Measurements from ENCODE around the gene SNED1.

The SNED1 gene

GRCh38 chr2:240981280-240981679 is 17.1 kb upstream of the SNED1 start:
- Mint-ChIP-seq H3K27me3 (peaks cover 20 to 31% of the 10 kb centered on the region in 2 donors), H3K36me3 (no peaks in the 10 kb centered on the region), H3K27ac (no peak overlapping the region), H3K4me3 (no peak overlapping the region), H3K4me1 (peaks cover 3 to 13% of the 10 kb centered on the region in 2 donors), H3K9me3 (no peaks in the 10 kb centered on the region)
- ATAC-seq (replicated peaks) (no peak), DNase-seq (no peak)

GRCh38 chr2:240981871-240982800 is 16.3 kb upstream of the SNED1 start:
- ATAC-seq (replicated peaks), result no peak
- DNase-seq, result no peak
- Mint-ChIP-seq H3K36me3 (no peaks in the 10 kb centered on the region), H3K27ac (no peak overlapping the region), H3K27me3 (peaks cover 20 to 31% of the 10 kb centered on the region in 2 donors), H3K4me1 (peaks cover 3 to 13% of the 10 kb centered on the region in 2 donors), H3K4me3 (no peak overlapping the region), H3K9me3 (no peaks in the 10 kb centered on the region)

GRCh38 chr2:240982821-240983281 is 15.6 kb upstream of the SNED1 start:
- Mint-ChIP-seq H3K36me3 (peaks cover 0 to 4% of the 10 kb centered on the region in 2 donors), H3K4me1 (peaks cover 3 to 13% of the 10 kb centered on the region in 2 donors), H3K4me3 (no peak overlapping the region), H3K9me3 (peaks cover under 1 to 3% of the 10 kb centered on the region in 2 donors), H3K27me3 (peaks cover 20 to 36% of the 10 kb centered on the region in 2 donors), H3K27ac (no peak overlapping the region)
- ATAC-seq (replicated peaks) (no peak), DNase-seq (no peak)

- ATAC-seq (replicated peaks) (peak; percentile 86), DNase-seq (no peak)
- Mint-ChIP-seq H3K27me3 (peaks cover 20 to 39% of the 10 kb centered on the region in 2 donors), H3K4me3 (peak overlapping the region in 1 of 2 donors; percentile 28), H3K27ac (no peak overlapping the region), H3K9me3 (peaks cover 7% of the 10 kb centered on the region in 2 donors), H3K4me1 (peaks cover 3 to 13% of the 10 kb centered on the region in 2 donors), H3K36me3 (peaks cover 4 to 10% of the 10 kb centered on the region in 2 donors)
Measured at GRCh38 chr2:240983361-240983995, 14.9 kb upstream of the SNED1 start.

GRCh38 chr2:240983996-240984498 is 14.4 kb upstream of the SNED1 start:
- H3K9me3 Mint-ChIP-seq, result peaks cover 7 to 10% of the 10 kb centered on the region in 2 donors
- ATAC-seq (replicated peaks) (no peak), DNase-seq (no peak)
- H3K36me3 Mint-ChIP-seq, result peaks cover 4 to 10% of the 10 kb centered on the region in 2 donors
- peaks cover 20 to 39% of the 10 kb centered on the region in 2 donors for H3K27me3 Mint-ChIP-seq
- peaks cover 3 to 13% of the 10 kb centered on the region in 2 donors for H3K4me1 Mint-ChIP-seq
- no peak overlapping the region for H3K27ac Mint-ChIP-seq
- no peak overlapping the region for H3K4me3 Mint-ChIP-seq

GRCh38 chr2:240985881-240986786 is 12.3 kb upstream of the SNED1 start:
- DNase-seq (no peak), ATAC-seq (replicated peaks) (no peak)
- no peak overlapping the region for H3K27ac Mint-ChIP-seq
- H3K4me1 Mint-ChIP-seq, result peaks cover 3 to 13% of the 10 kb centered on the region in 2 donors
- H3K27me3 Mint-ChIP-seq, result peaks cover 20 to 39% of the 10 kb centered on the region in 2 donors
- peaks cover 7 to 10% of the 10 kb centered on the region in 2 donors for H3K9me3 Mint-ChIP-seq
- no peak overlapping the region for H3K4me3 Mint-ChIP-seq
- peaks cover 4 to 10% of the 10 kb centered on the region in 2 donors for H3K36me3 Mint-ChIP-seq

- Mint-ChIP-seq H3K36me3 (peaks cover 4 to 10% of the 10 kb centered on the region in 2 donors), H3K27ac (no peak overlapping the region), H3K27me3 (peaks cover 17 to 41% of the 10 kb centered on the region in 2 donors), H3K4me1 (peaks cover 3 to 13% of the 10 kb centered on the region in 2 donors), H3K4me3 (no peak overlapping the region), H3K9me3 (peaks cover 7 to 10% of the 10 kb centered on the region in 2 donors)
- no peak for ATAC-seq (replicated peaks)
- DNase-seq, result no peak
Measured at GRCh38 chr2:240986787-240987411, 11.5 kb upstream of the SNED1 start.

- Mint-ChIP-seq H3K4me3 (no peak overlapping the region), H3K4me1 (peaks cover 3 to 13% of the 10 kb centered on the region in 2 donors), H3K9me3 (peaks cover 7 to 10% of the 10 kb centered on the region in 2 donors), H3K27ac (no peak overlapping the region), H3K27me3 (peaks cover 14 to 43% of the 10 kb centered on the region in 2 donors), H3K36me3 (peaks cover 4 to 10% of the 10 kb centered on the region in 2 donors)
- ATAC-seq (replicated peaks) (no peak), DNase-seq (no peak)
Measured at GRCh38 chr2:240987588-240987987, 10.8 kb upstream of the SNED1 start.

GRCh38 chr2:240988146-240988545 is 10.3 kb upstream of the SNED1 start:
- Mint-ChIP-seq H3K4me1 (peaks cover 0 to 8% of the 10 kb centered on the region in 2 donors), H3K27ac (no peak overlapping the region), H3K9me3 (peaks cover 7 to 10% of the 10 kb centered on the region in 2 donors), H3K4me3 (no peak overlapping the region), H3K27me3 (peaks cover 9 to 43% of the 10 kb centered on the region in 2 donors), H3K36me3 (peaks cover 4 to 10% of the 10 kb centered on the region in 2 donors)
- ATAC-seq (replicated peaks), result no peak
- no peak for DNase-seq

- ATAC-seq (replicated peaks) (no peak), DNase-seq (no peak)
- peaks cover 4 to 10% of the 10 kb centered on the region in 2 donors for H3K36me3 Mint-ChIP-seq
- peaks cover 0 to 2% of the 10 kb centered on the region in 2 donors for H3K4me1 Mint-ChIP-seq
- peaks cover 8 to 44% of the 10 kb centered on the region in 2 donors for H3K27me3 Mint-ChIP-seq
- H3K9me3 Mint-ChIP-seq, result peaks cover 7 to 10% of the 10 kb centered on the region in 2 donors
- H3K27ac Mint-ChIP-seq, result no peak overlapping the region
- H3K4me3 Mint-ChIP-seq, result no peak overlapping the region
Measured at GRCh38 chr2:240988571-240989271, 9.7 kb upstream of the SNED1 start.

- Mint-ChIP-seq H3K27ac (no peak overlapping the region), H3K9me3 (peaks cover 7 to 10% of the 10 kb centered on the region in 2 donors), H3K36me3 (peaks cover 4 to 10% of the 10 kb centered on the region in 2 donors), H3K27me3 (peaks cover 8 to 47% of the 10 kb centered on the region in 2 donors), H3K4me3 (no peak overlapping the region), H3K4me1 (no peaks in the 10 kb centered on the region)
- no peak for ATAC-seq (replicated peaks)
- no peak for DNase-seq
Measured at GRCh38 chr2:240989451-240990265, 8.8 kb upstream of the SNED1 start.

- DNase-seq (no peak), ATAC-seq (replicated peaks) (no peak)
- no peak overlapping the region for H3K4me3 Mint-ChIP-seq
Measured at GRCh38 chr2:240990266-240990529, 8.2 kb upstream of the SNED1 start.

More at GRCh38 chr2:240990266-240990529, 8.2 kb upstream of the SNED1 start:
- H3K27me3 Mint-ChIP-seq, result peaks cover 12 to 52% of the 10 kb centered on the region in 2 donors
- no peaks in the 10 kb centered on the region for H3K4me1 Mint-ChIP-seq
- no peak overlapping the region for H3K27ac Mint-ChIP-seq
- H3K9me3 Mint-ChIP-seq, result peaks cover 7 to 10% of the 10 kb centered on the region in 2 donors
- H3K36me3 Mint-ChIP-seq, result peaks cover 4 to 10% of the 10 kb centered on the region in 2 donors

Data from stimulated activated naive B cell treated with anti-CD40 and anti-IgM and Interleukin-4, amounts not matched to agents 10 μg/mL and 1 μg/mL and 100 μg/mL, for 72 hours (primary cell).